Ovary (tissue), 9 donors: ENCODE results near the gene METTL25. TPM values are rescaled to one million over a fixed set of nuclear protein-coding genes. Genes with fewer than 3 reads are reported as not detected.
A peak's percentile ranks its signal among the peaks of the same experiment; 100 is the strongest.

ENCODE experiments used
- DNase-seq, 5 donors: peaks; one replicate each; pipeline ENCODE4 v3.0.0-alpha.2; 2019 to 2020
- H3K27ac ChIP-seq, 2 donors: fragments of 200-600 bp; one replicate each; pipeline versions ENCODE4 v1.5.1 to v1.8.0; 2019 to 2022
- H3K27me3 ChIP-seq: fragments of 200-600 bp; one replicate; pipeline ENCODE4 v1.8.0; 2022
- H3K36me3 ChIP-seq: fragments of 200-600 bp; sonication (generic); one replicate; pipeline ENCODE4 v1.5.1; 2019
- H3K4me1 ChIP-seq: one replicate; pipeline ENCODE4 v1.8.1; 2013; ENCODE audit warnings: mild to moderate bottlenecking, moderate library complexity; ENCODE audit not compliant: insufficient read depth
- H3K4me3 ChIP-seq: fragments of 200-600 bp; sonication (generic); one replicate; pipeline ENCODE4 v1.5.1; 2017
- H3K9me3 ChIP-seq, 2 donors: fragments of 200-600 bp in 1 of 2; sonication (generic) in 1 of 2; one replicate each; pipeline versions ENCODE4 v1.5.1 to v1.8.1; 2013 to 2019; ENCODE audit warnings: mild to moderate bottlenecking in 1 of 2, moderate library complexity in 1 of 2
- EP300 ChIP-seq: sonication (generic); formaldehyde crosslinking; IDR thresholded peaks from one replicate; pipeline ENCODE4 v1.6.1; 2017; ENCODE audit warnings: antibody characterized with exemption
- POLR2A ChIP-seq: fragments of 450-650 bp; IDR thresholded peaks from one replicate; pipeline ENCODE4 v1.6.1; 2017; ENCODE audit warnings: antibody characterized with exemption, mild to moderate bottlenecking, moderate library complexity
- WGBS, 3 donors: extraction: QIAGEN DNeasy Blood & Tissue Kit in 1 of 3; methylation state at CpG; one replicate each; pipeline versions ENCODE4 v1.1.5 to v1.1.7; 2013 to 2017; 5-methylcytosine and 5-hydroxymethylcytosine counted together
- intact Hi-C, 4 donors: fragments of 100-400 bp; cut with DNase I; formaldehyde crosslinking; loops; one replicate each; pipeline versions ENCODE4 v1.11.0 to v1.15.1; 2022 to 2023
- polyA plus RNA-seq, 2 donors: library from polyadenylated mRNA; stranded (reverse); fragments of 200-250 nt in 1 of 2; fragments of 350-450 nt in 1 of 2; fragmentation: Illumina TruSeq in 1 of 2; extraction: RNeasy Lipid Tissue Mini Kit (QIAGEN cat#74804) in 1 of 2; gene quantifications; one replicate each; pipeline ENCODE4 v1.2.3, GENCODE V29; 2013 to 2014
- total RNA-seq, 7 donors: library from RNA; depleted of rRNA in 2 of 7; stranded (reverse); fragments of >200 nt in 2 of 7; fragmentation: NEBNext Ultra II Directional in 3 of 7; extraction: Animal tissue kit (Norgen Biotek cat#: 25700) in 3 of 7; gene quantifications; one replicate each; pipeline versions ENCODE4 v1.1.0 to v1.2.4, GENCODE V29; 2016 to 2023
- TF ChIP-seq, protein P1 (sequence below), 3 donors: fragments of 450-650 bp in 2 of 3; fragments of 200-600 bp in 1 of 3; IDR thresholded peaks; one replicate each; pipeline versions ENCODE4 v1.5.1 to v1.8.0; 2016 to 2022; ENCODE audit warnings: antibody characterized with exemption in 3 of 3, mild to moderate bottlenecking in 1 of 3
- donor health status: DM: no; HTN: no; CAD: no; lungs with moderate emphysema.
- donor health status: DM: no; HTN: no; CAD: no.
- donor health status: Bipolar disorder and iron deficiency.
- donor health status: DM: yes; HTN: yes; CAD: no.
- donor health status: DM: no; HTN: no; CAD: no.
- donor health status: DM: yes; HTN: yes; CAD: no.

The METTL25 gene
- total and polyA plus RNA-seq, 9 donors = 5.7 to 21.2 (median 11.8) TPM

- TF ChIP-seq, protein P1, sequence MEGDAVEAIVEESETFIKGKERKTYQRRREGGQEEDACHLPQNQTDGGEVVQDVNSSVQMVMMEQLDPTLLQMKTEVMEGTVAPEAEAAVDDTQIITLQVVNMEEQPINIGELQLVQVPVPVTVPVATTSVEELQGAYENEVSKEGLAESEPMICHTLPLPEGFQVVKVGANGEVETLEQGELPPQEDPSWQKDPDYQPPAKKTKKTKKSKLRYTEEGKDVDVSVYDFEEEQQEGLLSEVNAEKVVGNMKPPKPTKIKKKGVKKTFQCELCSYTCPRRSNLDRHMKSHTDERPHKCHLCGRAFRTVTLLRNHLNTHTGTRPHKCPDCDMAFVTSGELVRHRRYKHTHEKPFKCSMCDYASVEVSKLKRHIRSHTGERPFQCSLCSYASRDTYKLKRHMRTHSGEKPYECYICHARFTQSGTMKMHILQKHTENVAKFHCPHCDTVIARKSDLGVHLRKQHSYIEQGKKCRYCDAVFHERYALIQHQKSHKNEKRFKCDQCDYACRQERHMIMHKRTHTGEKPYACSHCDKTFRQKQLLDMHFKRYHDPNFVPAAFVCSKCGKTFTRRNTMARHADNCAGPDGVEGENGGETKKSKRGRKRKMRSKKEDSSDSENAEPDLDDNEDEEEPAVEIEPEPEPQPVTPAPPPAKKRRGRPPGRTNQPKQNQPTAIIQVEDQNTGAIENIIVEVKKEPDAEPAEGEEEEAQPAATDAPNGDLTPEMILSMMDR (IDR thresholded peaks at IDR 0.05) = no peak
- TF ChIP-seq EP300 (no peak), POLR2A (no peak)
- 92 to 96% (median 95%) methylated on average over 2 of the region's 2 CpGs for WGBS, 3 donors
- intact Hi-C loops = no loop called here
Observed at GRCh38 chr12:82525616-82526015, 167.3 kb downstream of the METTL25 start.

DNA sequence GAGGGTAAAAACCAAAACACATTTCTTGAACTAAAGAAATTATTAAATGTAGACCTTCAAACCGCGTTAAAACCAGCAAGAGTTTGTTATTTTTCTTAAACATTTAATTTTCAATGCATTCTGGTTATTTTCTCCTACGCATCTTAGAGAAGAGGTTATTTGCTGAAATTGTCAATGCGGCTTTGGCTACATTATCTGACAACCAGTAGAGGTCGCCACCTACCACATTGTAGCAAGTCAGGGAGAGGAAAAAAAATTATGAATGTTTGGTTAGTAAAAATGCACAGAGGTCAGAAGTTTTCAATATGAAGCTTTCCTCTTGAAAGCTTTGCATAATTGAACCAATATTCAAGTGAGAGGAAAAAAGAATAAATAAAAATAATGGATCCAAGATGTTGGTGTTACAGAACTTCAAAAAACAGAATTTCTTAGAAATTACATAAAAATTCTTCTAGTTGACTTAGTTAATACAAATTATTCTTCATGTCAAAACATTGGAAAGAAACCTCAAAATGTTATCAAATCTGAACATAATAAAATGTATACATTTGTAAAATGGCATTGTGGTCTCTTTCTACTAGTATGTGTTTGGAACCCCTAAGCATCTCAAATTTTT lies 168.9 kb downstream of the METTL25 start:
- WGBS, 3 donors = 8 to 11% (median 10%) methylated on average over 5 of the region's 5 CpGs

More at GRCh38 chr12:82525616-82526015, 167.3 kb downstream of the METTL25 start:
- Histone ChIP-seq H3K9me3 (no peaks in the 10 kb centered on the region), H3K4me3 (no peak overlapping the region), H3K27ac (no peak overlapping the region), H3K4me1 (no peaks in the 10 kb centered on the region), H3K36me3 (no peaks in the 10 kb centered on the region), H3K27me3 (no peaks in the 10 kb centered on the region)
- no peak for DNase-seq

More for the DNA sequence above, 168.9 kb downstream of the METTL25 start:
- intact Hi-C loops = no loop called here
- DNase-seq = no peak
- Histone ChIP-seq H3K9me3 (no peaks in the 10 kb centered on the region), H3K4me1 (no peaks in the 10 kb centered on the region), H3K27me3 (no peaks in the 10 kb centered on the region), H3K36me3 (no peaks in the 10 kb centered on the region), H3K4me3 (no peak overlapping the region), H3K27ac (no peak overlapping the region)
- TF ChIP-seq EP300 (no peak), POLR2A (no peak)
- TF ChIP-seq, protein P1 (IDR thresholded peaks at IDR 0.05) = peak in 2 of 3 donors; percentile 26

Other genes with a start within 250 kb of the METTL25 start
- 10 to 100 TPM; 29.6 to 85.0 (median 41.0) TPM for gene CCDC59, start 142 bp upstream of the METTL25 start, total RNA-seq
- 10 to 100 TPM; 51.6 to 72.5 TPM for gene CCDC59, start 142 bp upstream of the METTL25 start, polyA plus RNA-seq